HEK293 (cell line): ENCODE measurements around the gene TEX14.

Experiments used
- CTCF ChIA-PET: fragments of 350-600 bp; formaldehyde crosslinking; extraction: SDS; loops from one replicate; lab custom pipeline; 2021; ENCODE audit warnings: antibody characterized with exemption; lab: Yijun Ruan, JAX
- POLR2A ChIA-PET: fragments of 300-600 bp; formaldehyde crosslinking; extraction: SDS; loops from one replicate; lab custom pipeline; 2020; ENCODE audit warnings: antibody characterized with exemption, inconsistent platforms; lab: Yijun Ruan, JAX
- H3K27ac ChIP-seq: fragments of 200-500 bp; sonication (Bioruptor generic); 2 replicates; pipeline ENCODE4 v1.5.1; 2014; ENCODE audit warnings: low read depth, low read length, control low read depth, inconsistent platforms; ENCODE audit errors: extremely low read depth
- H3K36me3 ChIP-seq, 2 experiments: fragments of 200-500 bp in 1 of 2; sonication (Bioruptor generic) in 1 of 2; 1 replicate in 1 of 2; 2 replicates in 1 of 2; pipeline ENCODE4 v1.5.1; 2014 to 2017; ENCODE audit warnings: inconsistent platforms in 2 of 2, low read length in 2 of 2; ENCODE audit not compliant: control insufficient read depth in 2 of 2, insufficient read depth in 1 of 2
- H3K4me1 ChIP-seq: fragments of 200-500 bp; sonication (Bioruptor generic); 2 replicates; pipeline ENCODE4 v1.5.1; 2014; ENCODE audit warnings: mild to moderate bottlenecking, low read length, inconsistent platforms; ENCODE audit not compliant: control insufficient read depth, insufficient read depth
- H3K4me3 ChIP-seq: 2 replicates; pipeline ENCODE4 v1.5.1; 2011; ENCODE audit warnings: low read depth, mild to moderate bottlenecking, control low read depth, low read length, moderate library complexity
- H3K9me3 ChIP-seq: fragments of 200-500 bp; sonication (Bioruptor generic); 2 replicates; pipeline ENCODE4 v1.5.1; 2014; ENCODE audit warnings: low read depth, low read length, inconsistent platforms; ENCODE audit not compliant: control insufficient read depth, insufficient read depth
- GFI1B ChIP-seq: fragments of 450-650 bp; formaldehyde crosslinking; IDR thresholded peaks from 2 replicates; pipeline ENCODE4 v1.5.1; 2016; ENCODE audit warnings: missing biosample characterization, missing genetic modification characterization
- GLIS2 ChIP-seq: fragments of 450-650 bp; formaldehyde crosslinking; IDR thresholded peaks from 2 replicates; pipeline ENCODE4 v1.5.1; 2016; ENCODE audit warnings: missing biosample characterization, missing genetic modification characterization
- REPIN1 ChIP-seq: fragments of 450-650 bp; formaldehyde crosslinking; IDR thresholded peaks from 2 replicates; pipeline ENCODE4 v1.5.1; 2017; ENCODE audit warnings: missing biosample characterization, missing genetic modification characterization, low read depth
- SALL2 ChIP-seq: fragments of 450-650 bp; formaldehyde crosslinking; IDR thresholded peaks from 2 replicates; pipeline ENCODE4 v1.5.0; 2017; ENCODE audit warnings: missing biosample characterization, mild to moderate bottlenecking, missing genetic modification characterization, borderline replicate concordance
- SETDB1 ChIP-seq: IDR thresholded peaks from one replicate; pipeline ENCODE4 v1.6.1; 2017; ENCODE audit warnings: mild to moderate bottlenecking, low read length, moderate library complexity, mixed read lengths; ENCODE audit not compliant: insufficient read length
- ZNF132 ChIP-seq: fragments of 450-650 bp; formaldehyde crosslinking; IDR thresholded peaks from 2 replicates; pipeline ENCODE4 v1.5.1; 2017; ENCODE audit warnings: missing biosample characterization, missing genetic modification characterization, borderline replicate concordance
- ZNF16 ChIP-seq: fragments of 450-650 bp; formaldehyde crosslinking; IDR thresholded peaks from 2 replicates; pipeline ENCODE4 v1.5.1; 2016; ENCODE audit warnings: low read depth, missing biosample characterization, missing genetic modification characterization
- ZNF174 ChIP-seq: fragments of 450-650 bp; formaldehyde crosslinking; IDR thresholded peaks from 2 replicates; pipeline ENCODE4 v1.5.0; 2017; ENCODE audit warnings: missing biosample characterization, mild to moderate bottlenecking, missing genetic modification characterization
- ZNF19 ChIP-seq: fragments of 450-650 bp; formaldehyde crosslinking; IDR thresholded peaks from 2 replicates; pipeline ENCODE4; 2016; ENCODE audit warnings: missing biosample characterization, missing genetic modification characterization, low read depth
- ZNF335 ChIP-seq: fragments of 450-650 bp; formaldehyde crosslinking; conservative IDR thresholded peaks from 2 replicates; pipeline ENCODE4 v1.5.1; 2016; ENCODE audit warnings: missing biosample characterization, missing genetic modification characterization
- ZNF341 ChIP-seq: fragments of 450-650 bp; formaldehyde crosslinking; IDR thresholded peaks from 2 replicates; pipeline ENCODE4; 2016; ENCODE audit warnings: low read depth, missing biosample characterization, missing genetic modification characterization
- ZNF354C ChIP-seq: fragments of 450-650 bp; formaldehyde crosslinking; IDR thresholded peaks from 2 replicates; pipeline ENCODE4 v1.5.1; 2016; ENCODE audit warnings: missing biosample characterization, missing genetic modification characterization, low read depth, borderline replicate concordance
- ZNF391 ChIP-seq: fragments of 450-650 bp; formaldehyde crosslinking; IDR thresholded peaks from 2 replicates; pipeline ENCODE4 v1.5.1; 2016; ENCODE audit warnings: low read depth, missing biosample characterization, missing genetic modification characterization, borderline replicate concordance
- ZNF473 ChIP-seq: fragments of 450-650 bp; formaldehyde crosslinking; IDR thresholded peaks from 2 replicates; pipeline ENCODE4 v1.5.1; 2017; ENCODE audit warnings: missing biosample characterization, missing genetic modification characterization
- ZNF510 ChIP-seq: fragments of 450-650 bp; formaldehyde crosslinking; IDR thresholded peaks from 2 replicates; pipeline ENCODE4 v1.5.1; 2018; ENCODE audit warnings: mild to moderate bottlenecking, missing genetic modification characterization, missing biosample characterization; ENCODE audit not compliant: insufficient replicate concordance
- ZNF555 ChIP-seq: fragments of 450-650 bp; formaldehyde crosslinking; conservative IDR thresholded peaks from 2 replicates; pipeline ENCODE4 v1.5.1; 2017; ENCODE audit warnings: missing biosample characterization, mild to moderate bottlenecking, missing genetic modification characterization, inconsistent platforms
- ZNF76 ChIP-seq: fragments of 450-650 bp; formaldehyde crosslinking; IDR thresholded peaks from 2 replicates; pipeline ENCODE4; 2016; ENCODE audit warnings: low read depth, missing biosample characterization, missing genetic modification characterization, borderline replicate concordance
- ZNF837 ChIP-seq: fragments of 450-650 bp; formaldehyde crosslinking; IDR thresholded peaks from 2 replicates; pipeline ENCODE4 v1.5.1; 2016; ENCODE audit warnings: missing biosample characterization, missing genetic modification characterization
- TF ChIP-seq, protein P1 (sequence below): fragments of 450-650 bp; formaldehyde crosslinking; IDR thresholded peaks from 2 replicates; pipeline ENCODE4 v1.5.1; 2016; ENCODE audit warnings: missing biosample characterization, missing genetic modification characterization
- TF ChIP-seq, protein P2 (sequence below): fragments of 450-650 bp; formaldehyde crosslinking; IDR thresholded peaks from 2 replicates; pipeline ENCODE4 v1.5.1; 2017; ENCODE audit warnings: missing biosample characterization, missing genetic modification characterization
- TF ChIP-seq, protein P3 (sequence below): fragments of 450-650 bp; formaldehyde crosslinking; IDR thresholded peaks from 2 replicates; pipeline ENCODE4 v1.5.1; 2017; ENCODE audit warnings: missing biosample characterization, missing genetic modification characterization
- TF ChIP-seq, protein P4 (sequence below): fragments of 450-650 bp; formaldehyde crosslinking; IDR thresholded peaks from 2 replicates; pipeline ENCODE4 v1.5.1; 2016; ENCODE audit warnings: missing biosample characterization, missing genetic modification characterization
- TF ChIP-seq, protein P5 (sequence below): fragments of 450-650 bp; formaldehyde crosslinking; IDR thresholded peaks from 2 replicates; pipeline ENCODE4 v1.5.1; 2017; ENCODE audit warnings: missing biosample characterization, missing genetic modification characterization
- TF ChIP-seq, protein P6 (sequence below): fragments of 450-650 bp; formaldehyde crosslinking; IDR thresholded peaks from 2 replicates; pipeline ENCODE4 v1.5.1; 2017; ENCODE audit warnings: missing biosample characterization, missing genetic modification characterization

The TEX14 gene

DNA sequence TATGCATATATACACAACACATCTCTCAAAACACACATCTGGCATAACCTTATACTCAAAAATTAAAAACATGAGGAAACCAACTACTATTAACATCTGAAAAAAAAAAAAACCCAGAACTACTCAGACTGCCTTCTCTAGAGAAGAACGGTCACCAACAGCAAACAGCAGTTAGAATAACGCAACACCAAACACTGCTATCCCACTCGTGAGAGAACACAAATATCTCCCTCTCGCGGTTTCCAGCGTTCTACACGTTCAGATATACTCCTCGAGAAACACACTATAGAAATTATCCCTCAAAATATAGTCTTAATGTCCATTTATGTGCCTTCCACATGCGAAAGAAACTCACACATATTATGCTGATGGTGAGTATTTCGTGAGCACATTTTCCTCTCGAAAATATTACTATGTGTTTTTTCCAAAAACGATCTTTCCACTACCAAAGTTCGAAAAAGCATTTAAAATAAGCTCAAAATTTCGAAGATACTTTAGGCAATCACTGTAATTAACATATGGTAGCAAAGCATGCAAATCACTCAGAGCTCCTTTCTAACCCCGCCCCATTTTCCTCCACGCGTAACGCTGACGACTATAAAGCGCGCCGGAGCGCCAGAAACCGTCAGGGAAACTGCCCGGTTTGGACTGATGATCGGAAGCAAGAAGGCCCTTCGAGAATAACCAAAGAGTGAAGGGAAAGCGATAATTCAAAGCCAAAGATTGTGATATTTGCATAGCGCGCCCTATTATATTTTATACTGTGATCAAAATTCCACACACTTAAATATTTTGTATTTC is 60.1 kb downstream of the TEX14 start (continued):
- TF ChIP-seq, protein P1, sequence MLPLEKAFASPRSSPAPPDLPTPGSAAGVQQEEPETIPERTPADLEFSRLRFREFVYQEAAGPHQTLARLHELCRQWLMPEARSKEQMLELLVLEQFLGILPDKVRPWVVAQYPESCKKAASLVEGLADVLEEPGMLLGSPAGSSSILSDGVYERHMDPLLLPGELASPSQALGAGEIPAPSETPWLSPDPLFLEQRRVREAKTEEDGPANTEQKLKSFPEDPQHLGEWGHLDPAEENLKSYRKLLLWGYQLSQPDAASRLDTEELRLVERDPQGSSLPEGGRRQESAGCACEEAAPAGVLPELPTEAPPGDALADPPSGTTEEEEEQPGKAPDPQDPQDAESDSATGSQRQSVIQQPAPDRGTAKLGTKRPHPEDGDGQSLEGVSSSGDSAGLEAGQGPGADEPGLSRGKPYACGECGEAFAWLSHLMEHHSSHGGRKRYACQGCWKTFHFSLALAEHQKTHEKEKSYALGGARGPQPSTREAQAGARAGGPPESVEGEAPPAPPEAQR, result peak; percentile 71
- TF ChIP-seq REPIN1 (tag by site-specific recombination), result peak; percentile 96
- TF ChIP-seq ZNF391 (tag by site-specific recombination), result peak; percentile 82; the same call in 1 of the 2 replicates
- peak; percentile 48 for TF ChIP-seq ZNF341 (tag by site-specific recombination)

DNA sequence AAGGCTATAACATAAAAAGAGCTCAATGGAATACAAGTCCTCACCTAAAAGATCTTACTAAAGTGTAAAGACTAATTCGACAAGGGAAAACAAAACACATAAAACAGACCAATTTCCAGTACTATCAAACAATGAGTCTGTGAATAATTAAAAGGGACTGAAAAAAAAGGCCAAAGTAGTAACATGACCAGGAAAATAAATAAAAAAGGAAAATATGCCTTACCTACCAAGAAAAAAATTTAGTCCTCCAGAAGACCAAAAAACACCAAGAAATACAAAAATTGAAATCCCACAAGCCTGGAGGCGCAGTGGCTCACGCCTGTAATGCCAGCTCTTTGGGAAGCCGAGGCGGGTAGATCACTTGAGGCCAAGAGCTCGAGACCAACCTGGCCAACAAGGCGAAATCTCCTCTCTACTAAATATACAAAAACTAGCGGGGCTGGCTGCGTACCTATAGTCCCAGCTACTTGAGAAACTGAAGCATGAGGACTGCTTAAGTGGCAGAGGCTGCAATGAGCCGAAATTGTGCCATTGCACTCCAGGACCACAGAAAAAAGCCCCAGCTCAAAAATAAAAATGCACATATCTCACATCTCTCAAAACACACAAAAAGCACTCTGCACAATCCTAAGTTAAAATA is 60.8 kb downstream of the TEX14 start:
- no peaks in the 10 kb centered on the region for H3K4me1 ChIP-seq
- no peaks in the 10 kb centered on the region for H3K36me3 ChIP-seq
- peak overlapping the region; percentile 66 for H3K27ac ChIP-seq
- POLR2A ChIA-PET, result interaction anchor here (0.6 to 3.0 kb wide), 48 partner anchors 9 to 524 kb away, joined by 3 to 87 read pairs (median 6); partner anchors contain the start of genes MTMR4, PPM1E, PRR11 and RAD51C
- CTCF ChIA-PET, result interaction anchor here (0.6 to 2.3 kb wide), 12 partner anchors 10 to 859 kb away, joined by 3 to 13 read pairs (median 4); no protein-coding TSS in a partner anchor
- H3K9me3 ChIP-seq, result no peaks in the 10 kb centered on the region
- H3K4me3 ChIP-seq, result no peak overlapping the region
- TF ChIP-seq ZNF335 (tag by site-specific recombination) (peak; percentile 76), ZNF354C (tag by site-specific recombination) (no peak), ZNF174 (tag by site-specific recombination) (no peak), ZNF16 (no peak), GFI1B (tag by site-specific recombination) (no peak), ZNF510 (tag by site-specific recombination) (no peak), ZNF837 (0 out of 2 replicates have a peak, but pooled peaks have one; percentile 5), ZNF473 (no peak), ZNF76 (tag by site-specific recombination) (no peak), GLIS2 (no peak), ZNF555 (tag by site-specific recombination) (0 out of 2 replicates have a peak, but pooled peaks have one; percentile 2), SETDB1 (no peak), SALL2 (tag by site-specific recombination) (peak; percentile 67; the same call in 1 of the 2 replicates), ZNF132 (tag by site-specific recombination) (no peak), ZNF19 (no peak)
- TF ChIP-seq, protein P2, sequence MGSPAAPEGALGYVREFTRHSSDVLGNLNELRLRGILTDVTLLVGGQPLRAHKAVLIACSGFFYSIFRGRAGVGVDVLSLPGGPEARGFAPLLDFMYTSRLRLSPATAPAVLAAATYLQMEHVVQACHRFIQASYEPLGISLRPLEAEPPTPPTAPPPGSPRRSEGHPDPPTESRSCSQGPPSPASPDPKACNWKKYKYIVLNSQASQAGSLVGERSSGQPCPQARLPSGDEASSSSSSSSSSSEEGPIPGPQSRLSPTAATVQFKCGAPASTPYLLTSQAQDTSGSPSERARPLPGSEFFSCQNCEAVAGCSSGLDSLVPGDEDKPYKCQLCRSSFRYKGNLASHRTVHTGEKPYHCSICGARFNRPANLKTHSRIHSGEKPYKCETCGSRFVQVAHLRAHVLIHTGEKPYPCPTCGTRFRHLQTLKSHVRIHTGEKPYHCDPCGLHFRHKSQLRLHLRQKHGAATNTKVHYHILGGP (tag by site-specific recombination), result no peak
- TF ChIP-seq, protein P3, sequence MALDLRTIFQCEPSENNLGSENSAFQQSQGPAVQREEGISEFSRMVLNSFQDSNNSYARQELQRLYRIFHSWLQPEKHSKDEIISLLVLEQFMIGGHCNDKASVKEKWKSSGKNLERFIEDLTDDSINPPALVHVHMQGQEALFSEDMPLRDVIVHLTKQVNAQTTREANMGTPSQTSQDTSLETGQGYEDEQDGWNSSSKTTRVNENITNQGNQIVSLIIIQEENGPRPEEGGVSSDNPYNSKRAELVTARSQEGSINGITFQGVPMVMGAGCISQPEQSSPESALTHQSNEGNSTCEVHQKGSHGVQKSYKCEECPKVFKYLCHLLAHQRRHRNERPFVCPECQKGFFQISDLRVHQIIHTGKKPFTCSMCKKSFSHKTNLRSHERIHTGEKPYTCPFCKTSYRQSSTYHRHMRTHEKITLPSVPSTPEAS (tag by site-specific recombination), result no peak
- TF ChIP-seq, protein P4, sequence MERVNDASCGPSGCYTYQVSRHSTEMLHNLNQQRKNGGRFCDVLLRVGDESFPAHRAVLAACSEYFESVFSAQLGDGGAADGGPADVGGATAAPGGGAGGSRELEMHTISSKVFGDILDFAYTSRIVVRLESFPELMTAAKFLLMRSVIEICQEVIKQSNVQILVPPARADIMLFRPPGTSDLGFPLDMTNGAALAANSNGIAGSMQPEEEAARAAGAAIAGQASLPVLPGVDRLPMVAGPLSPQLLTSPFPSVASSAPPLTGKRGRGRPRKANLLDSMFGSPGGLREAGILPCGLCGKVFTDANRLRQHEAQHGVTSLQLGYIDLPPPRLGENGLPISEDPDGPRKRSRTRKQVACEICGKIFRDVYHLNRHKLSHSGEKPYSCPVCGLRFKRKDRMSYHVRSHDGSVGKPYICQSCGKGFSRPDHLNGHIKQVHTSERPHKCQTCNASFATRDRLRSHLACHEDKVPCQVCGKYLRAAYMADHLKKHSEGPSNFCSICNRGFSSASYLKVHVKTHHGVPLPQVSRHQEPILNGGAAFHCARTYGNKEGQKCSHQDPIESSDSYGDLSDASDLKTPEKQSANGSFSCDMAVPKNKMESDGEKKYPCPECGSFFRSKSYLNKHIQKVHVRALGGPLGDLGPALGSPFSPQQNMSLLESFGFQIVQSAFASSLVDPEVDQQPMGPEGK (tag by site-specific recombination), result no peak
- TF ChIP-seq, protein P5, sequence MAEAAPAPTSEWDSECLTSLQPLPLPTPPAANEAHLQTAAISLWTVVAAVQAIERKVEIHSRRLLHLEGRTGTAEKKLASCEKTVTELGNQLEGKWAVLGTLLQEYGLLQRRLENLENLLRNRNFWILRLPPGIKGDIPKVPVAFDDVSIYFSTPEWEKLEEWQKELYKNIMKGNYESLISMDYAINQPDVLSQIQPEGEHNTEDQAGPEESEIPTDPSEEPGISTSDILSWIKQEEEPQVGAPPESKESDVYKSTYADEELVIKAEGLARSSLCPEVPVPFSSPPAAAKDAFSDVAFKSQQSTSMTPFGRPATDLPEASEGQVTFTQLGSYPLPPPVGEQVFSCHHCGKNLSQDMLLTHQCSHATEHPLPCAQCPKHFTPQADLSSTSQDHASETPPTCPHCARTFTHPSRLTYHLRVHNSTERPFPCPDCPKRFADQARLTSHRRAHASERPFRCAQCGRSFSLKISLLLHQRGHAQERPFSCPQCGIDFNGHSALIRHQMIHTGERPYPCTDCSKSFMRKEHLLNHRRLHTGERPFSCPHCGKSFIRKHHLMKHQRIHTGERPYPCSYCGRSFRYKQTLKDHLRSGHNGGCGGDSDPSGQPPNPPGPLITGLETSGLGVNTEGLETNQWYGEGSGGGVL (tag by site-specific recombination), result no peak
- TF ChIP-seq, protein P6, sequence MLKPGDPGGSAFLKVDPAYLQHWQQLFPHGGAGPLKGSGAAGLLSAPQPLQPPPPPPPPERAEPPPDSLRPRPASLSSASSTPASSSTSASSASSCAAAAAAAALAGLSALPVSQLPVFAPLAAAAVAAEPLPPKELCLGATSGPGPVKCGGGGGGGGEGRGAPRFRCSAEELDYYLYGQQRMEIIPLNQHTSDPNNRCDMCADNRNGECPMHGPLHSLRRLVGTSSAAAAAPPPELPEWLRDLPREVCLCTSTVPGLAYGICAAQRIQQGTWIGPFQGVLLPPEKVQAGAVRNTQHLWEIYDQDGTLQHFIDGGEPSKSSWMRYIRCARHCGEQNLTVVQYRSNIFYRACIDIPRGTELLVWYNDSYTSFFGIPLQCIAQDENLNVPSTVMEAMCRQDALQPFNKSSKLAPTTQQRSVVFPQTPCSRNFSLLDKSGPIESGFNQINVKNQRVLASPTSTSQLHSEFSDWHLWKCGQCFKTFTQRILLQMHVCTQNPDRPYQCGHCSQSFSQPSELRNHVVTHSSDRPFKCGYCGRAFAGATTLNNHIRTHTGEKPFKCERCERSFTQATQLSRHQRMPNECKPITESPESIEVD (tag by site-specific recombination), result no peak
